ENCODE data around the gene MYBL2. TPM values are rescaled to one million over a fixed set of nuclear protein-coding genes. Genes with fewer than 3 reads are reported as not detected.

MYBL2 gene
- total and polyA plus RNA-seq, 2 experiments from 2014 or later = 3.5 to 13.8 TPM

- Histone ChIP-seq H2AFZ (no peak overlapping the region), H3K36me3 (replicated peaks; ENCODE audit: insufficient read depth, low read depth) (no peaks in the 10 kb centered on the region), H3K4me2 (no peak overlapping the region)
Observed at GRCh38 chr20:43722153-43722505, 55.2 kb downstream of the MYBL2 start.

GRCh38 chr20:43723186-43723585, 56.3 kb downstream of the MYBL2 start:
- 57% methylated on average over 4 of the region's 4 CpGs for WGBS (ENCODE audit: low lambda C conversion rate, missing lambda C conversion rate)
- no peak overlapping the region for H3K4me2 ChIP-seq
- H3K4me1 ChIP-seq (ENCODE audit: insufficient read depth) = no peaks in the 10 kb centered on the region
- H3K4me3 ChIP-seq = no peak overlapping the region
- no peaks in the 10 kb centered on the region for H4K20me1 ChIP-seq (ENCODE audit: insufficient read depth, poor library complexity, severe bottlenecking)
- no peak for TF ChIP-seq CTCF (IDR thresholded peaks at IDR 0.05; ENCODE audit: poor library complexity)
- TF ChIP-seq EZH2 (IDR thresholded peaks at IDR 0.05; ENCODE audit: borderline replicate concordance) = no peak
- no peaks in the 10 kb centered on the region for H3K79me2 ChIP-seq
- no peak overlapping the region for H3K27ac ChIP-seq
- H3K36me3 ChIP-seq (replicated peaks; ENCODE audit: insufficient read depth, low read depth) = no peaks in the 10 kb centered on the region
- H3K27me3 ChIP-seq = no peaks in the 10 kb centered on the region
- H3K9me2 ChIP-seq (replicated peaks; ENCODE audit: insufficient read depth) = no peaks in the 10 kb centered on the region
- H3K9me3 ChIP-seq (ENCODE audit: low read depth) = no peaks in the 10 kb centered on the region
- no peak overlapping the region for H2AFZ ChIP-seq
- no peak for DNase-seq (ENCODE audit: low spot score)

More at GRCh38 chr20:43722153-43722505, 55.2 kb downstream of the MYBL2 start:
- Histone ChIP-seq H3K4me1 (ENCODE audit: insufficient read depth) (no peaks in the 10 kb centered on the region), H3K9me2 (replicated peaks; ENCODE audit: insufficient read depth) (no peaks in the 10 kb centered on the region), H3K79me2 (no peaks in the 10 kb centered on the region), H4K20me1 (ENCODE audit: insufficient read depth, poor library complexity, severe bottlenecking) (no peaks in the 10 kb centered on the region), H3K4me3 (no peak overlapping the region), H3K27me3 (no peaks in the 10 kb centered on the region), H3K9me3 (ENCODE audit: low read depth) (no peaks in the 10 kb centered on the region), H3K27ac (no peak overlapping the region)
- DNase-seq (ENCODE audit: low spot score) = no peak
- 72% methylated on average over 8 of the region's 8 CpGs for whole genome bisulfite sequencing (ENCODE audit: low lambda C conversion rate, missing lambda C conversion rate)
- TF ChIP-seq CTCF (IDR thresholded peaks at IDR 0.05; ENCODE audit: poor library complexity) (no peak), EZH2phosphoT487 (IDR thresholded peaks at IDR 0.05; ENCODE audit: low read depth, severe bottlenecking, unreplicated experiment) (no peak), EZH2 (IDR thresholded peaks at IDR 0.05; ENCODE audit: borderline replicate concordance) (no peak)

GRCh38 chr20:43723735-43724134, 56.8 kb downstream of the MYBL2 start:
- Histone ChIP-seq H3K27me3 (no peaks in the 10 kb centered on the region), H4K20me1 (ENCODE audit: insufficient read depth, poor library complexity, severe bottlenecking) (no peaks in the 10 kb centered on the region), H3K27ac (no peak overlapping the region), H2AFZ (no peak overlapping the region), H3K4me1 (ENCODE audit: insufficient read depth) (no peaks in the 10 kb centered on the region), H3K4me3 (no peak overlapping the region), H3K4me2 (no peak overlapping the region), H3K36me3 (replicated peaks; ENCODE audit: insufficient read depth, low read depth) (no peaks in the 10 kb centered on the region), H3K9me2 (replicated peaks; ENCODE audit: insufficient read depth) (no peaks in the 10 kb centered on the region), H3K79me2 (no peaks in the 10 kb centered on the region), H3K9me3 (ENCODE audit: low read depth) (no peaks in the 10 kb centered on the region)
- 86% methylated on average over 3 of the region's 3 CpGs for WGBS (ENCODE audit: low lambda C conversion rate, missing lambda C conversion rate)
- no peak for DNase-seq (ENCODE audit: low spot score)
- no peak for TF ChIP-seq EZH2phosphoT487 (IDR thresholded peaks at IDR 0.05; ENCODE audit: low read depth, severe bottlenecking, unreplicated experiment)
- no peak for TF ChIP-seq CTCF (IDR thresholded peaks at IDR 0.05; ENCODE audit: poor library complexity)
- no peak for TF ChIP-seq EZH2 (IDR thresholded peaks at IDR 0.05; ENCODE audit: borderline replicate concordance)

GRCh38 chr20:43724383-43724782, 57.5 kb downstream of the MYBL2 start:
- Histone ChIP-seq H3K4me2 (no peak overlapping the region), H2AFZ (no peak overlapping the region)
- WGBS (ENCODE audit: low lambda C conversion rate, missing lambda C conversion rate) = 77% methylated on average over 5 of the region's 5 CpGs

More at GRCh38 chr20:43724383-43724782, 57.5 kb downstream of the MYBL2 start:
- H3K4me3 ChIP-seq = no peak overlapping the region
- no peaks in the 10 kb centered on the region for H3K79me2 ChIP-seq
- H3K36me3 ChIP-seq (replicated peaks; ENCODE audit: insufficient read depth, low read depth) = no peaks in the 10 kb centered on the region
- no peak for TF ChIP-seq EZH2phosphoT487 (IDR thresholded peaks at IDR 0.05; ENCODE audit: low read depth, severe bottlenecking, unreplicated experiment)
- no peak for TF ChIP-seq CTCF (IDR thresholded peaks at IDR 0.05; ENCODE audit: poor library complexity)
- TF ChIP-seq EZH2 (IDR thresholded peaks at IDR 0.05; ENCODE audit: borderline replicate concordance) = no peak
- no peak overlapping the region for H3K27ac ChIP-seq
- H3K9me2 ChIP-seq (replicated peaks; ENCODE audit: insufficient read depth) = no peaks in the 10 kb centered on the region
- H3K27me3 ChIP-seq = no peaks in the 10 kb centered on the region
- H4K20me1 ChIP-seq (ENCODE audit: insufficient read depth, poor library complexity, severe bottlenecking) = no peaks in the 10 kb centered on the region
- no peaks in the 10 kb centered on the region for H3K4me1 ChIP-seq (ENCODE audit: insufficient read depth)
- no peak for DNase-seq (ENCODE audit: low spot score)
- no peaks in the 10 kb centered on the region for H3K9me3 ChIP-seq (ENCODE audit: low read depth)
